ENCODE results near the gene CCDC9B.

The CCDC9B gene

GRCh38 chr15:40365016-40365415 is 24.3 kb upstream of the CCDC9B start:
- no peak for DNase-seq

DNA sequence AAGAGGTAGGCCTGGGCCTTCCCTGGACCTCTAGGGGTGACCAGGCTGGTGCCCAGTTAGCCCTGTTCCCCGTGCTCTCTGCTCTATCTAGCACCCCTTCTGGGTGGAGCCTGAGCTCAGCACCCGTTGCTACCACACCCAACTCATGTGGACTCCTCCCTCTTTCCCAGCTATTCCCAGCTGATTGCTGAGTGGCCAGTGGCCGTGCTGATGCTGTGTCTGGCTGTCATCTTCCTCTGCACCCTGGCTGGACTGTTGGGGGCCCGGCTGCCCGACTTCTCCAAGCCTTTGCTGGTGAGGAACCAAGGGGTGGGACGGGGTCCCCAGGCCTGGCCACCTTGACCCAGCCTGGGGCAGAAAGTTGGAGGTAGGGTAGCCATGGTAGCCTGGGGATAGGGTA is 23.5 kb upstream of the CCDC9B start:
- no peak for DNase-seq

DNA sequence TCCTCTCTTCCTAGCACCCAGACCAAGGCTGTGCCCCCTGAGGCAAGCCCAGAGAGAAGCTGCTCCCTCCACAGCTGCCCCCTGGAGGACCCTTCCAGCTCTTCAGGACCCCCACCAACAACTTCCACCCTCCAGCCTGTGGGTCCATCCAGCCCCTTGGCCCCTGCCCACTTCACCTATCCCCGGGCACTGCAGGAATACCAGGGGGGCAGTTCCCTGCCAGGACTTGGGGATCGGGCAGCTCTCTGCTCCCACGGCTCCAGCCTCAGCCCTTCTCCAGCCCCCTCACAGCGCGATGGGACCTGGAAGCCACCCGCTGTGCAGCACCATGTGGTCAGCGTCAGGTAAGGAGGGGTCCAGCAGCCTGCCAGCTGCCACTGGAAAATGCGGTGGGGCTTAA is 22.9 kb upstream of the CCDC9B start:
- no peak for DNase-seq

- DNase-seq = no peak
Observed at GRCh38 chr15:40361640-40362039, 20.9 kb upstream of the CCDC9B start.

DNA sequence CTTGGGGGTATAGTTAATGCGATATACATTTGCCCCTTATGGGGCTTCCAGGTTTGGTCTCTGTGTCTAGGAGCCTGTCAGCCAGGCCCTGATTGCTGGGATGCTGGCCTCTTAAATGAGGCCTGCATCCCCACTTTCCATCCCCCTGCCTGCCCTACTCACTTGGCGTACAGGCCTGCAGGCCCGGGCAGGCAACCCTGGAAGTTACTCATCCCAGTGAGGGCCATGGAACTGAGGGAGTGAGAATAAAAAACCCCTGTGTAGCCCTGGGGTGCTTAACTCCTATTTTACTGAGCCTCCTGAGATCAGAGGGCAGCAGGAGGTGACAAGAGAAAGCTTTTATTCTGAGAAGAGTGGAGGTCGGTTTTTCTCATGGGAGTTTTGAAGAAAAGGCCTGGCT is 19.3 kb upstream of the CCDC9B start:
- DNase-seq = no peak

DNA sequence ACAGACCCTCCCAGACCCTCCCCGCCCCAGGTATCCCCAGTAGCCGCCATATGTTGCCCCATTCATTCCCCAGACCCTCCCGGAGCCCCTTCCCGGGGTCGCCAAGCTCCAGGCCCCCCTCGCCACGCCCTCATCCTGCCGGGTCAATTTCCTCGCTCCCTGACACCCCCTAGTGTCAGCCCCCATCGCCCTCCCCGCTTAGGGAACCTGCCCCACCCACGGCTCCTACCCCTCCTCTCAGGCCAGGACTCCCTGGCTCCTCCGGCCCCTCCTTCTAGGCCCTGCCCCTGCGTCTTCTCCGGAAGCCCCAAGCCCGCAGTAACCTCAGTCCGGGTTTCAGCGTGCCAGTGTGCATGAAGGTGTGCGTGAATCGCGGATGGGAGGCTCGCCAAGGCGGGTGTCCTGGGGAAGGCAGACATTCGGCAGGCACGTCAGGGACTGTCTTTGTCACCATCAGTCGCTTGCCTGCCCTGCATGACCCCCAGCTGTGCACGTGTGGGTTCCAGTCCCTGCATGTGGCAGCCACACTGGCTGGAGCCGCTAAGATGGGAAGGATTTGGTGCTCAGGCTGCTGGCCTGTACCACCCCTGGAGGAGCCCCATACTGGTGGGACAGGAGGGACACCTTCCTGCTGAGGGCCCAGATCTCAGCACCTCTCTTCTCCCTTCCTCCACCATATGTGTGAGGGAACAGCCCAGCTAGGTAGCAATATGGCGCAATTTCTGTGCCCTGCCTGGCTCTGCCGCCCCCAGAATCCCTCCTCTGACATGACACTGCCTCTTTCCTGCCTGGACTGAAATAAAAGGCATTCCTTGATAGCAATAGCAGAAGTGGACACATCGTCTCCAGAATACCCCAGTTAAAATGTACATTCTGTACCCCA is 18.0 kb upstream of the CCDC9B start:
- no peak for DNase-seq

DNA sequence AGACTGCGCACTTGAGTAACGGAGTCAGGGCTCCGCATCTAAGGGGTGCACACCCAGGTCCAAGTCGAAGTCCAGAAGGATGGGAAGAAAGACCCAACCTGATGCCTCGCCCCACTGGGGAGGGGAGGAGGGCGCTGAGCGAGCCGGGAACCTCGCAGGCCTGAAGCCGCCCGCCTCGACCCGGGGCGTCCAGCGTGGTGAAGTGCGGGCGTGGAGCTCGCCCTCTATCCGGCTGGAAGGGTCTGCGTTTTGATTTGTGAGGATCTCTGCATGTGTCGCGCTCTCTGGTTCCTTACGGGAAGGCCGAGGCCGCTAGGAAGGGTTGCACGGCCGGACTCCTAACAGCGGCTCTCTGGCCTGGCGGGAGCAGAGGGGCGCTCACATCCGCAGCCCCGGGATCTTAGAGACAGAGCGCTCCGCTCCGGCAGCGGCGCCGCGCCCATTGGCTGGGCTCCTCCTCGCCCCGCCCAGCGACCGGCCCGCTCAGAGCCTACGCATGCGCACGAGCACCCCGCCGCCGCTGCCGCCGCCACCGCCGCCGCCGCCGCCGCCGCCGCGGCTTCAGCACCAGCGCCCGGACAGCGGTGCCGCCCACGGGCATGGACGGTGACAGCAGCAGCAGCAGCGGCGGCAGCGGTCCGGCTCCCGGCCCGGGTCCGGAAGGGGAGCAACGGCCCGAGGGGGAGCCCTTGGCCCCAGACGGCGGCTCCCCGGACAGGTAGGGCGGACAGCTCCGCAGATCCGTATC is 17.2 kb upstream of the CCDC9B start, which contains the start of gene DISP2:
TSS of gene DISP2 (plus strand) at position 497 of the 748 bp plus-strand sequence. CDS start at position 600, 103 bp downstream.
- peak; percentile 94 for DNase-seq

- DNase-seq = no peak
Observed at GRCh38 chr15:40357246-40357645, 16.5 kb upstream of the CCDC9B start.

DNA sequence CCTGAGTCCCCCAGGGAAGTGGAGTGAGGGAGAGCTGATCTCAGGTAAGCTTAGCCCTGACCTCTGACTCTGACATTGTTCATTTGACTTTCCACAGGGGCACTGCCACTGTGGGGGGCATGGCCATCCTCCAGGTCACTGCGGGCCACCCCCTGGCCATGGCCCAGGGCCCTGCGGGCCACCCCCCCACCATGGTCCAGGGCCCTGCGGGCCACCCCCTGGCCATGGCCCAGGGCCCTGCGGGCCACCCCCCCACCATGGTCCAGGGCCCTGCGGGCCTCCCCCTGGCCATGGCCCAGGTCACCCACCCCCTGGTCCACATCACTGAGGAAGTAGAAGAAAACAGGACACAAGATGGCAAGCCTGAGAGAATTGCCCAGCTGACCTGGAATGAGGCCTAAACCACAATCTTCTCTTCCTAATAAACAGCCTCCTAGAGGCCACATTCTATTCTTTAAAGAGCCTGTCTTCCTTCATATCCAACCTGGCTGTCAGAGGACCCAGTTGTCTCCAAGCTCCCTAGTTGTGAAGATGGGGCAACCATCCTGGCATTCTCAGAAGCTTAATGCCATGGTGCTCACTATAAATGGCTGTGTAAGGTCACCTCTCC is 15.3 kb upstream of the CCDC9B start:
- DNase-seq = no peak

- DNase-seq = no peak
Observed at GRCh38 chr15:40354408-40355171, 13.9 kb upstream of the CCDC9B start.

DNA sequence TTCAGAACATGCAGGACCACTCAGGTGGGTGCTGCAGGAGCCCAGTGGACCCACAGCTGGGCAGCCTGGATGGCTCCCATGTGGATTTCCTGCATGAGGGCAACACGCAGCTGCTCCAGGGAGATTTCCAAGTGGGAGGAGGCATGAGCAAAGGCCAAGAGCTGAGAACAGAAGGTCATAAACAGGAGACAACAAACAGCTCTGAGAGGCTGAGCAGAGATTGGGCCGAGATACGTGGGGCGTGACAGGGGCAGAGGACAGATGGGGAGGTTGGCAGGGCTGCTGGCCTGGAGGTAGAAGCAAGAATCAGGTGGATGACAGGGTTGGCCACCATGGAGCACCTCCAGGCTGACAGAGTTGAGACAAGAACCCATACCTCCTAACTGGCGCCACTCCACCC is 13.0 kb upstream of the CCDC9B start:
- no peak for DNase-seq

GRCh38 chr15:40352281-40352901 is 11.7 kb upstream of the CCDC9B start:
- no peak for DNase-seq

GRCh38 chr15:40349163-40349562 is 8.4 kb upstream of the CCDC9B start:
- DNase-seq = no peak

DNA sequence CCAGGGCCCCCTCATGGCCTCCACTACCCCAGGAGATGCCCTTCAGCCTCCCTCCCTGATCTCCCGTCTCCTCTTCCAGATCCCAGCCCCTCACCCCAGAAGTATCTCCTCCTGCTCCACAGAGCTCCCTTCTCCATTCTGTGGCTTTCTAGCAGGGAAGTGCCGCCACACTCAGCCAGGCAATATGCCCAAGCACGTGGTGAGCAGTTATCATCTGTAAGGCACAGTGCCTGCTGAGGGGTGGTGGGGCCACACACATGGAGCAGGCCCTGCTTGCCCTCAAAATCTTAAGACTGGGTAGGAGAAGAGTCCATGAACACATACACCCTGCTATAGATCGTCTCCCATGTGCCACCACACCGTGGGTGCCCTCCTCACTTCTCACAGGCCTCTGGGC is 7.7 kb upstream of the CCDC9B start:
- DNase-seq = no peak

DNA sequence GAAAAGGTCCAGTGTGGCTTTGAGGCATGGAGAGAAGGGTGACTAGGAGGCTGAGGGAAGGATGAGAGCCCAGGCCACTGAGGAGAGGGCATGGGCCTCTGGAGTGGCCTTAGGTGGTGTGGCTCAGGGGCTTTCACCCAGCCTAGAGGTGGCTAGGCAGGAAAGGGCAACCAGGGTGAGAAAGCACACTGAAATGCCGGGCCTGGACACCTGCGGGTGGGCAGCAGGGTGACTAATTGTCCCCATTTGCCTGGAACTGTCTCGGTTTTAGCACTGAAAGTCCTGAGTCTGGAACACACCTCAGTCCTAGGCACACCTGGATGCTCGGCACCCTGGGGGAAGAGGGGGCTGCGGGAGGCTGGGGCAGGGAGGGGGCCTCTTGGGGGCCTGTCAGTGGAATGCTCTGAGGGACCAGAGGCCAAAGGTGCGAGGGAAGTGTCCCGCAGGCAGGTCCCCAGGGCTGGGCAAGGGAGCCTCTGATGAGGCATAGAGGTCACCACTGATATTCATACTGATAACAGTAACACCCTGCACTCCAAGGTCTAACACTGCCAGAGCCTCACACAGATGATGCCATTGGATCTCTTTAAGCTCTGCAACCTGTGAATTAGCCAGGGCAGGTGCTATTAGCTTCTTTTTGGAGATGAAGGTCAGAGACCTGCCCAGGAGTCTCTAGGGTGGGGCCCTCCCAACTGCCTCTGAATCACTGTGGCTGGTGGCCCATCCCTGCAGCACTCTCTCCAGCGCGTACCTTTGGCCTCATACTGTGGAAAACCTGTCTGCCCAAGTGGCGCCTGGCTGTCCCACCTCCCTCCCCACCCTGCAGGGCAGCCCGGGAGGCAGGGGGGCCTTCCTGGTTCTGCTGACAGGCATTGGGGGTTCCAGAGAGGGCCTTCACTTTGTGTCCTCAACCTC is 7.1 kb upstream of the CCDC9B start:
- no peak for DNase-seq

GRCh38 chr15:40346579-40347558 is 6.1 kb upstream of the CCDC9B start:
- DNase-seq = no peak

DNA sequence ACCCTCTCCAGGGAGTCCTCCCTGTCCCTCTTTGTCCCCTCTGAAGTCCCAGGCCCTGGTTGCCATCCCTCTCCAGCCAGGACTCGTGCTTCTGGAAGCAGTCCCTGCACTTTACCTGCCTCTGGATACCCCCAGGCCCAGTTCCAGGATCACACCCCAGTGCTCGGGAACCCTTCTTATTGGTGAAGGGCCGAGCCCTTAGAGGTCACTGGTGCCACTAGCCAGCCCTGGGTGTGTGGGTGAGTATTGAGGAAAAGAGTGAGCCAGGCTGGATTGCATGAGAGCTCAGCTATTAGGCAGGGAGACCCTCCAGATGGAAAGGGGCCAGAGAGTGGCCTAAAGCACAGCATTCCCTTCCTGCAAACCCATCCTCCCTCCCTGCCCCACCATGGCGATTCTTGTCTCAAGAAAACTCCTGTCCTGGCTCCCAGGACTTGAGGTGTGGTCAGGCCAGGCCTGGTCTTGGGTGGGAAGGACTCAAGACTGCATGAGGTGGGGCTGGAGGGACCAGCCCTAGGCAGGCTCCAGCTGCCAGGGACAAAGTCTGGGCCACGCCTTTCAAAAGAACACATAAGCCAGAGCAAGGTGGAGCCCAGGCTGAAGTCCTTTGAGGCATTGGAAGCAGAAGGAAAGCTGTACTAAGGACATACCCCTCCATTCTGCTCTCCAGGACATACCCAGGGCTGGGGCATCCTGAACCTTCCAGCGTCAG is 5.3 kb upstream of the CCDC9B start:
- DNase-seq = no peak

DNA sequence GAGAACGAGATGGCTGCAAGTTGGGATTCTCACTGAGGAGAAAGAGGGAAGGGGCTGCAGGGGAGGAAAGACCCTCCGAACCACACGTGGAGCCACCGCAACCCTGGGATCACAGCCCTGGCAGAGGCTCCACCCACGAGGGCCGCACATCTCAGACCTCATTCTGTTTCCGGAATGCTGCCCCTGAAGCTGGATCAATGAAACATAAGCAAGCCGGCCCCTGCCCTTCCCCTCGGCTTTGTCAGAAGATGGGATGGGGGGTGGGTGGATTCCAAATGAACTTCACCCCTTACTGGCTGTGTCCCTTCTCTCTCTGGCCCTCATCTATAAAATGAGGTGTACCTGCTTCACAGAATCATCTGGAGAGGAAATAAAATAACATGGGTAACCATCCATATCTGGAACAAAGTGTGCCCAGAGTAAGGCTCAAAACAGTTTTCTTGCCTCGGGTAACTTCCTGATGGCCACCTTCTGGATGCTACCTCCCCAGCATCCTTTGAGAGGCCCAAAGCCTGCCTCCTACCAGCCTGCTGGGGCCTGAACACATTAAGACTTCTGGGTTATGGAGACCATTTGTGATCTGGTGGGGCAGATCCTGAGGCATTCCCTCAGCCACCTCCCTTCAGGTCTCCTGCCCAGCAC is 4.6 kb upstream of the CCDC9B start:
- DNase-seq = no peak

- DNase-seq = no peak
Observed at GRCh38 chr15:40344631-40345120, 3.9 kb upstream of the CCDC9B start.

Measured in right forelimb (tissue), 1 donor.